NB4 (cell line): ENCODE data around the gene NTRK2.

ENCODE experiments used
- CTCF ChIP-seq: IDR thresholded peaks from one replicate; pipeline ENCODE4 v1.5.1; 2012; ENCODE audit warnings: low read depth, low read length
- POLR2A ChIP-seq: IDR thresholded peaks from 2 replicates; pipeline ENCODE4 v1.6.1; 2011; ENCODE audit warnings: mild to moderate bottlenecking; ENCODE audit not compliant: insufficient read length; ENCODE audit errors: extremely low read depth
- TF ChIP-seq, protein P1 (sequence below): IDR thresholded peaks from 2 replicates; pipeline ENCODE4 v1.6.1; 2011; ENCODE audit warnings: low read depth, low read length

DNA sequence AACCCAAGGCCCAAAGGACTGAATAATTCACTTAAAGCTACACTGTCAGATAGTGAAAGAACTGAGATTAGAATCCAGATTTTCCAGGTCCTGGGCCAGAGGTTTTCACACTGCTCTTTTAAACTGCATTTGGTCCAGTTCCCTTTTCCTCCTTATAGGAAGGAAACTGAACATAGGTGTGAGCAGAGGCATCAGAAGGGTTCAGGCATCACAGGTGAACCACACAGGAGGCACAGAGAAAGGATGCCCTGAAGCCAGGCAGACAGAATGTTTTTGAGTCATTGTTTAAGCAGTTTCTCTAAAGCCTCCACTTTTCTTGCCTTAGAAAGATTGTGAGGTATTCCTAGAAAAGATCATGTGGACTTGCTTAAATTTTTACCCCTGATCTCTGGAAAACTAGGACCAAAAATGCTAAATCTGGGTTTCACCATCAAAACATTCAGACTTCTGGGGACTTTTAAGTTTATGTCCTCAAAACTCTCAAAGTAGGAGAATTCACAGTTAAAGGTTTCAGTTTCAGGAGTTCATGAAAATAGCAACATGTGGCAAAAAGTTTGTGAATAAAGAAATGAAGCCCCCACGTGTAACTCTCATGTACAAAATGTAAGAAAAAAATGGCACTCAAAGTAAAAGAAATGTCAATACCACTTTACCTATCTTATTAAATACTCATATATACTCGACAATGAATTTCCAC, 386.1 kb downstream of the NTRK2 start:
- TF ChIP-seq POLR2A (no peak), CTCF (no peak)
- TF ChIP-seq, protein P1, sequence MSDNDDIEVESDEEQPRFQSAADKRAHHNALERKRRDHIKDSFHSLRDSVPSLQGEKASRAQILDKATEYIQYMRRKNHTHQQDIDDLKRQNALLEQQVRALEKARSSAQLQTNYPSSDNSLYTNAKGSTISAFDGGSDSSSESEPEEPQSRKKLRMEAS: no peak
